WERI-Rb-1 (cell line): ENCODE data around the gene GFOD2.

Experiments
- DNase-seq: peaks from one replicate; pipeline ENCODE4 v3.0.0-alpha.2; 2020
- H3K27ac ChIP-seq: fragments of 250-450 bp; sonication (Bioruptor Pico); 2 replicates; pipeline ENCODE4 v1.5.1; 2020; ENCODE audit warnings: mild to moderate bottlenecking, moderate library complexity
- H3K27me3 ChIP-seq: fragments of 250-450 bp; sonication (Bioruptor Pico); 2 replicates; pipeline ENCODE4 v1.5.1; 2021; ENCODE audit warnings: mild to moderate bottlenecking, low read depth, moderate library complexity; ENCODE audit not compliant: insufficient read depth, severe bottlenecking
- H3K36me3 ChIP-seq: fragments of 250-450 bp; sonication (Bioruptor Pico); 2 replicates; pipeline ENCODE4 v1.5.1; 2020; ENCODE audit warnings: mild to moderate bottlenecking, moderate library complexity
- H3K4me3 ChIP-seq: 2 replicates; pipeline ENCODE4 v1.5.1; 2011; ENCODE audit warnings: low read depth, mild to moderate bottlenecking, control low read depth, low read length
- H3K9me3 ChIP-seq: fragments of 250-450 bp; sonication (Bioruptor Pico); 2 replicates; pipeline ENCODE4 v1.5.1; 2021; ENCODE audit warnings: mild to moderate bottlenecking, moderate library complexity; ENCODE audit not compliant: severe bottlenecking
- CTCF ChIP-seq: IDR thresholded peaks from 2 replicates; pipeline ENCODE4 v1.5.1; 2011; ENCODE audit warnings: low read depth, mild to moderate bottlenecking, control low read depth, inconsistent platforms, low read length

Gene GFOD2

GRCh38 chr16:67678354-67679023 is 40.6 kb downstream of the GFOD2 start:
- Histone ChIP-seq H3K36me3 (peaks cover 23% of the 10 kb centered on the region), H3K27ac (no peak overlapping the region), H3K4me3 (no peak overlapping the region), H3K9me3 (no peaks in the 10 kb centered on the region), H3K27me3 (no peaks in the 10 kb centered on the region)
- no peak for TF ChIP-seq CTCF
- DNase-seq, result no peak

- Histone ChIP-seq H3K4me3 (no peak overlapping the region), H3K36me3 (peaks cover 18% of the 10 kb centered on the region), H3K27ac (no peak overlapping the region), H3K27me3 (no peaks in the 10 kb centered on the region), H3K9me3 (no peaks in the 10 kb centered on the region)
- no peak for DNase-seq
- no peak for TF ChIP-seq CTCF
These were observed 41.4 kb downstream of the GFOD2 start for GRCh38 chr16:67677712-67678111.

- Histone ChIP-seq H3K27me3 (no peaks in the 10 kb centered on the region), H3K4me3 (no peak overlapping the region), H3K27ac (no peak overlapping the region), H3K9me3 (no peaks in the 10 kb centered on the region), H3K36me3 (peaks cover 10% of the 10 kb centered on the region)
- TF ChIP-seq CTCF, result no peak
- DNase-seq, result no peak
These were observed 42.2 kb downstream of the GFOD2 start for GRCh38 chr16:67676939-67677338.

GRCh38 chr16:67676516-67676915 is 42.6 kb downstream of the GFOD2 start:
- Histone ChIP-seq H3K27ac (no peak overlapping the region), H3K9me3 (no peaks in the 10 kb centered on the region), H3K4me3 (no peak overlapping the region), H3K36me3 (peaks cover 6% of the 10 kb centered on the region), H3K27me3 (no peaks in the 10 kb centered on the region)
- TF ChIP-seq CTCF, result no peak
- DNase-seq, result no peak

- Histone ChIP-seq H3K9me3 (no peaks in the 10 kb centered on the region), H3K36me3 (peaks cover 6% of the 10 kb centered on the region), H3K4me3 (no peak overlapping the region), H3K27me3 (no peaks in the 10 kb centered on the region), H3K27ac (no peak overlapping the region)
- no peak for TF ChIP-seq CTCF
- DNase-seq, result no peak
These were observed 43.1 kb downstream of the GFOD2 start for GRCh38 chr16:67675999-67676398.

GRCh38 chr16:67675579-67675935 is 43.6 kb downstream of the GFOD2 start:
- Histone ChIP-seq H3K27me3 (no peaks in the 10 kb centered on the region), H3K9me3 (no peaks in the 10 kb centered on the region), H3K36me3 (peaks cover 6% of the 10 kb centered on the region), H3K4me3 (no peak overlapping the region), H3K27ac (no peak overlapping the region)
- TF ChIP-seq CTCF, result no peak
- no peak for DNase-seq
